HG03060 (cell line): ENCODE data around the gene DNASE1L2.
"Not testable (repeated sequence)": the region's sequence is repeated elsewhere in the genome, so short reads cannot be mapped to it uniquely, and the experiment has no call there.

ENCODE experiments used
- ATAC-seq: cut with Tn5 transposase; IDR thresholded peaks from one replicate; pipeline ENCODE4 v1.9.1; 2021; ENCODE audit warnings: low read depth, moderate number of reproducible peaks; ENCODE audit not compliant: unreplicated experiment

Gene DNASE1L2

DNA sequence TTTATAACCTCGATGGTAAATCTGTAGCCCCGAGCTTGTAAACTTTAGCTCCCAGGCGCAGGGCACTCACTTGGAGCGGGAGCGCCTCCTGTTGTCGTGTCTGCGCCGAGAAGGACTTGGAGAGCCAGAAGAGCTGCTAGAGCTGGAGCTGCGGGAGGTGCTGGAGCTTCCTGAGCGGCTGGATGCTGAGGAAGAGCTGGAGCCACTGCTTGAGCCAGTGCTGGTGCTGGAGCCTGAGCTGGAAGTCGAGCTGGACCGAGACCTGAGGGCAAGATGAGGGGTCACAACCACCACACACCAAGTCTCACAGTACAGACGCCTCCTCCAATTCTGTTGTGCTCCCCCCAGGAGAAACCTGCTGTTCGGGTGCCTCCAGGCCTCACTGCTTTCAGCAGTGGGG lies 26.8 kb downstream of the DNASE1L2 start:
- ATAC-seq = not testable (repeated sequence)

DNA sequence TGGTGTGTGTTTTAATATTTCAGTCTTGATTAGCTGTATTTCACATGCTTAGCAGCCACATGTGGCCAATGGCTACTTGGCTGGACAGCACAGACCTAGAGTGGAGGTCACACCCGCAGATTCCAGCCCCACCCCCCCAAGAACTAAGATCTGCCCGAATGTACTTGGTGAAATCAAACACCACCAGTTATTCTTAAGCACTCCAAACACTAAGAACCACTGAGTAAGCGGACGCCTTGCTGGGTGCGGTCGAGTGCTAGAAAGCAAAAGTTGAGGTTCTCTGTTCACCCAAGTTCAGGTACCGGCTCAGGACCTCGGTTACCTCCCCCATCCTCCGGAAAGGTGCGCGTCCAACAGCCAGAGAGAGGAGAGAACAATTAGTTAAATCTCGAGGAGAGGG lies 30.6 kb downstream of the DNASE1L2 start:
- not testable (repeated sequence) for ATAC-seq

DNA sequence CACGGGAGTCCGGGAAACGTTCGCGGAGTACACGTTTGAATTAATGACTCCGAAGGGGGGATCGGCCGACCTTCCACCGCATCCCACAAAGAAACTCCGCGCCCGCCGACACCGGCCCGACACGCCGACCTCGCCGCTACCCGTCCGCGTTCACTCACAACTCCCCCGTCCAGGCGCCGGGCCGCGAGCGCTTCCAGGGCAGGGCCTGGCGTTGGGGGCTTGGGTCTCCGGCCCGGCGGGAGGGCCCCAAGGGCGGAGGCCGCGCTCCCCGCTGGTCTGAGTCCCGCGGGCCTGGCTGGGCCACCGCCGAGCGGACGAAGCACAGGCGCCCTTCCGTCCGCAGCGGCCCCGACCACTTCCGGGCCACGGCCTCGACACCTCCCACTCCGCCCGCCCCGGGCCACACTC lies 31.3 kb downstream of the DNASE1L2 start:
- peak; percentile 13 for ATAC-seq

DNA sequence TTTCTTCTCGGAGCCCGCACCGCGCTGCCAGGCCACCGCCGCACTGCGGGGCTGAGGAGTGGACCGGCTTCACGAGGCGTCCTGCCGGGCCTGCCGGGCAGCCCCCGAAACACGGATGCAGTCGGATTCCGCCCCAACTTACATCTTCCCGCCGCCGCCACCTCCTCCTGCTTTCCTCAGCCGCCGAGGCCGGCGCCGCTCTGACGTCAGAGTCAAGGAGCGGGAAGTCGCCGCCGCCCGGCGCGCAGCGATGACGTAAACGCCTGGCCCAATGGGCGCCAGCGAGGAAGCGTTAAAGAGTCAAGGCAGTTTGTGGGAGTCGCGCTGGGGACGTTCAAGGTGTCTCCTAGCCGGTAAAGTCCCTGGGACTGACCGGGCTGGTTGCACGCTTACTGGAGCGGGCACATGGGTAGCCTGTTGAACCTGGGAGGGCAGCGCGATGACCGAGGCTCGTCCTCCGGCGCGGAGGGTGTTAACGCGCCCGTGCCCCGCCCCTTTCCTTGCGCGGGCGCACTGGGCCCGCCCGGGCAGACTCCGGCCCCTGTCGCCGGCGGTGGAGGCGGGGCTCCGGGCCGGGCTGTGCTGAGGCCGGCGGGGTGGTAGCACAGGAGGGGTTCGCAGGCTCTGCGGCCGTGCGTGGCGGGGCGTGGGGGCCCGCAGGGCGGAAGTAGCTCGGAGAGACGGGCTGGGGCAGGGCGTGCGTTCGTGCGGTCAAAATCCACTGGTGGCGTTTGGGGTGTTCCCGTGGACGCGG lies 31.8 kb downstream of the DNASE1L2 start, which contains the start of gene RNPS1:
RNPS1 (minus strand) TSS at position 214 of the 754 bp plus-strand sequence. CDS start 3,483 bp downstream, outside the sequence.
- ATAC-seq = peak; percentile 56

DNA sequence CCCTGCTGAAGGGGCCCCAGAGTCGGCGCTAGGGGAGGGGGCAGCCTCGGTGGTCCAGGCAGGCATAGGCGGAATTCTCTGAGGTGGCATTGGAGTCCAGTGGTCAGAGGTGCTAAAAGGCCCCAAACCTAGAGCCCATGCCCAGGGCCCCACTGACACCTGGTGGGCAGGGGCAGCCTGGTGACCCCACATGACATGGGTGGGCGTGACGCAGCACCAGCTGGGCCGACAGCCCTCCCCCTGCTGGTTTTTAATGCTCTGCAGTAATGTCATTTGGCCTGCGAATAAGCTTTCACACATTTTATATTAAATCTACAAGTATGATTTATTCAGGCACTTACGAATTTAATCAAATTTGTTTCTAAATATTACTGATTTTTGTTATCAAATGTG lies 33.8 kb downstream of the DNASE1L2 start:
- no peak for ATAC-seq

DNA sequence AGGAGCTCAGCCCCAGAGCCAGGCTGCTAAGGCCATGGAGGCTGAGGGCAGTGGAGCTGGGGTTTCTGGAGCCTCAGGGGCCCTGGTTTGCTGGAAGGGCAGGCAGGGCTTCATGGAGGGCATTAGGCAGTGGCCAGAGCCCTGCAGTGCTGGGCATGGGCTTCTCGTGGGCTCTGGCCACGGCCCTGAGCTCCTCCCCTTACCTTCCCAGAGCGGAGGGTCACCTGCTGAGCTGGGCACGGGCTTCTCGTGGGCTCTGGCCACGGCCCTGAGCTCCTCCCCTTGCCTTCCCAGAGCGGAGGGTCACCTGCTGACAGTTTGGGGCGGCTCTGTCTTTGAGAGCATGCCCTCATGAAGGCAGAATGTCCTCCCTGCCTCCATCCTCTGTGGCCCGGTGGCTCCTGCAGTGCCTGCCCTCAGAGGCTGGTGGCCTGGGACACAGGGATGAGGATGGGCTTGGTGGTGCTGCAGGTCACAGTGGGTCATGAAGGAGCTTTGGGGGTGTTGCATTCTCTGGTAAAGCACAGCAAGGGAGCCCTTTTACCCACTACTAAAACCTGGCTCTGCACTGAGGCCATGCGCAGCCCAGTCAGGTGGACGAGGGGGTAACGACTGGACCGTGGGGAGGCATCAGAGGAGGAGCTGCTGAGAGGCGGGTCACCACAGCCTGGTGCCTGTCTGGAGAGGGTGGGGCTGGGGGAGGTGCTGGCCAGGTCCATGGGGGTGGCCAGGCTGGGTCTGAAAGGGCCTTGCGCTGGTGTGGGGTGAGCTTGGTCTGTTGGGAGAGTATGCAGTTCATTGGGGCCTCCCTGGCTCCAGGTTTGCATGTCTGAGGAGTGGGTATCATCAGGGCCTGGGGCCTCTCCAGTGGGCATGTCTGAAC lies 34.6 kb downstream of the DNASE1L2 start:
- ATAC-seq = no peak

DNA sequence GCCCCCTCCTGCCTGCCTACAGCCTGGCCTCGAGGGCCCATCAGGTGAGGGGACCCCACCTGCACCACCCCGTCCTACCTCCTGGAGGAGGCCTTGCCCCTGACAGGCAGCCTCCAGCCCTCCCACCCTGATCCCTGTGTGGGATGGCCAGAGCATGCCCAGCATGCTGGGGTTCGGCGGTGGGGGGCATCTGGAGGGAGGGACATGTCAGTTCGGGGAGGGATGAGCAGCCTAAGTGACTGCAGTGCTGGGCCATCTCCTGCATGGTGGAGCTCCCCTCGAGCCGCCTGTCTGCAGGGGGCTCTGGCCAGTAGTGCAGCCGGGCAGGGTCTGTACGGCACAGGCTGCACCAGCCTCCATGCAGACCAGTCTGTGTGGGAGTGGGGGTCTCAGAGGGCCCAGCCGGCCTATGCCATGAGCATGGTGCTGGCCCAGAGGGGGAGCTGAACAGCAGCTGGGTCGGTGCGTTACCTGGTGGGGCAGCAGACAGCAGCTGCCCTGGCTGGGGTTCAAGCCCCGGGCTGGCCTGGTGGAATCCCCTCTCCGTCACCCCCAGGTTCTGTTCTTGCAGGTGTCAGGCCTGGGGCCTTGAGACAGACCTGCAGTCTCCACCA lies 35.7 kb downstream of the DNASE1L2 start:
- no peak for ATAC-seq

DNA sequence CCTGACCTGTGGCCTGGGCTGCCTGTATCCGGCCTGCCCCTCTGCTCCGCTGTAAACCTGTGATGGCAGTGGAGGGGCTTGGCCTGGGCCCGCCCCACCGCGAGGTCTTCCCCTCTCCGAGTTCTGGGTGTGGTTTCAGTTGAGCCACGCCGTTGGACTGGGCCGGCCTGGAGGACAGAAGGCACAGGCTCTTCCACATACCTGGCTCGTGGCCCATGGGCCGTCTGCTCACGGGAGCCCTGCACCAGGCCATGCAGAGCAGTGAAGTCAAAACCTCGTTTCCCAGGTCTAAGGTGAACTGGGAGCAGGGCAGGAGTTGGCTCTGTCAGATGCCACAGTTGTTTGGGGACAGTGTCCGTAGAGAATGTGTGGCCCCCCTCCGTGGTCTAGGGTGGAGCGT lies 37.2 kb downstream of the DNASE1L2 start:
- ATAC-seq = no peak

DNA sequence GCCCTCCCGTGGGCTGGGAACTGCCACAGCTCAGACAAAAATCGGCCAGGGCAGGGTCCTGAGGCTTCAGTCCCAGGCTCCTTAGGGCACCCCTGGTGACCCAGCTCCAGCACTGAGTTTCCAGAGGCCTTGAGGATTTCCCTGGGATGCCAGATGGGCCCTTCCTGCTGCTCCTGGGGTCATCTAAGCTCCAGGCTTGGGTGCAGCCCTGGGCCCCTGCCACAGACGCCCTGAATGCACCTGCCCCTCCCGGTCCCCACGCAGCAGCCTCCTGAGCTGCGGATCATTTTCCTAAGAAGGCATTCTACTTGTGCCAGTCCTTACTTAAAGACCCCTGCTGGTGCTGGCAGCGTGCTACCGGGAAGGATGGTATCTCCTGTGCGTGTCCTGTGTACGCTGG lies 37.7 kb downstream of the DNASE1L2 start:
- ATAC-seq = no peak

DNA sequence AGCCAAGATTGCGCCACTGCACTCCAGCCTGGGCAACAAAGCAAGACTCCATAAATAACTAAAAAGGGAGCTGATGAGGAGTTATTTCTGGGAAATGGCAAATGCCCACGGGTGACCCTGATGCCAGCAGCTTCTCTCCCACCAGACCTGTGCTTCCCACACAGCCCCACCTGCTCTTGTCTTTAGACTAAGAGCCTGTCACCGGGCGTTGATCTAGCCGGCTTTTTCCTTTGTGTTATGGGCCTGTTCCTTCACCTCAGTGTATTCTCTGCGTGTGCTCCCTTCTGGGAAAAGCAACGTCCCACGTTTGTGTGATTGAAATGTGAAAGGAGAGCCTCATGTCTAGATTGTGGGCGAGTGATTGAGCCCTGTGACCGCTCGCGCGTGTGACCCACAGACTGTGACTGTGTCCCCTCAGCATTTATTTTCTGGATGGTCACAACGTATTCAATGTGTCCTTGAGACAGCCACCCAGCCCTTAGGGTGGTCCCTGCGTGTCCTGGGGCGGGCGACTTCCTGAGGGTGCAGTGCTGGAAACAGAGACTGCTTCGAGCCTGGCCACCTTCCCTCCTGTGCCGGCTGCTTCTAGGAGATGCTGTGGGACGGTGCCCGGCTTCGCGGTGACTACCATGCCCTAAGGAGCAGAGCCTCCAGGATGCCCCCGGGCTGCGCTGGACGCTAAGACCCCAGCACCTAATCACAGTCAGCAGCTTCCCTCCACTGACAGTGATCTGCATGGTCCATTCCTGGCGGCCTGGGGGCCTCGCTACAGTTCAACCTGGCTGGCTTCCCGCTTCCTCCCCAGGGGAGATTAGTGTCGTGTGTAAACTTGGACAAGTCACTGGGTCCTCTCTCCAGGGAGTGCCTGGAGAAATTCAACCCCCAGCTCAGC lies 39.5 kb downstream of the DNASE1L2 start:
- no peak for ATAC-seq

DNA sequence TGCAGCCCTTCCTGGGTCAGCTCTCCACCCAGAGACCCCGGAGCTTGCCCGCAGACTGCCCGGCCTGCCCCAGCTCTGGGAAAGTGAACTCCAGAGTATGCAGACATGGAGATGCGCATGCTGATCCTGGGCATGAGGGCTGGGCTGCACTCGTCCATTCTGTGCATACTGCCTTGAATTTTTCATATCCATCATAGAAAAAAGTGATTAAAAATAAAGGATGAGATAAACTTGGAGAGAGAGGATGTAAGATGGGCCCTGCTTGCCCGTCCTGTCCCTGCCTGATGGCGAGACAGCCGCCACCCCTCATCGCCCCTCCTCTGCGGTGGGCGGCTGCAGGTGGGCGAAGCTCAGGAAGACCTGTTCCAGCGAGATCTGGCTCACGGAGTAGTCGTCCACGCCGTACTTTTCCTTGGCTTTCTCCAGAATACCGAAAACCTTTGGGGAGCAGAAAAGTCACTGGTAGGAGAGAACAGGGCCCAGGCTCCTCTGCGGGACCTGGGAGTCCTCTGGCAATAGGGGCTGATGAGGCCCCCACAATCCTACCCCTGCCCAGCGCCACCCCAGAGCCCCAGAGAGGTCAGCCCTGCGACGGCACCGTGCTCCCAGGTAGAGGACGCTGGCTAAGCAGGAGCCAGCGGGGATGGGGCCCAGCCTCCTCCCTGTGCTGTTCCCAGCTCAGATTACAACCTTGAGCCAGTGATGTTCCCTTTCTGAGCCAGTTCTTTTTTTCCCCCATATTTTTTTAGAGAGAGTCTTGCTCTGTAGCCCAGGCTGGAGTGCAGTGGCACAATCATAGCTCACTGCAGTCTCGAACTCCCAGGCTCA lies 40.3 kb downstream of the DNASE1L2 start:
- ATAC-seq = no peak

DNA sequence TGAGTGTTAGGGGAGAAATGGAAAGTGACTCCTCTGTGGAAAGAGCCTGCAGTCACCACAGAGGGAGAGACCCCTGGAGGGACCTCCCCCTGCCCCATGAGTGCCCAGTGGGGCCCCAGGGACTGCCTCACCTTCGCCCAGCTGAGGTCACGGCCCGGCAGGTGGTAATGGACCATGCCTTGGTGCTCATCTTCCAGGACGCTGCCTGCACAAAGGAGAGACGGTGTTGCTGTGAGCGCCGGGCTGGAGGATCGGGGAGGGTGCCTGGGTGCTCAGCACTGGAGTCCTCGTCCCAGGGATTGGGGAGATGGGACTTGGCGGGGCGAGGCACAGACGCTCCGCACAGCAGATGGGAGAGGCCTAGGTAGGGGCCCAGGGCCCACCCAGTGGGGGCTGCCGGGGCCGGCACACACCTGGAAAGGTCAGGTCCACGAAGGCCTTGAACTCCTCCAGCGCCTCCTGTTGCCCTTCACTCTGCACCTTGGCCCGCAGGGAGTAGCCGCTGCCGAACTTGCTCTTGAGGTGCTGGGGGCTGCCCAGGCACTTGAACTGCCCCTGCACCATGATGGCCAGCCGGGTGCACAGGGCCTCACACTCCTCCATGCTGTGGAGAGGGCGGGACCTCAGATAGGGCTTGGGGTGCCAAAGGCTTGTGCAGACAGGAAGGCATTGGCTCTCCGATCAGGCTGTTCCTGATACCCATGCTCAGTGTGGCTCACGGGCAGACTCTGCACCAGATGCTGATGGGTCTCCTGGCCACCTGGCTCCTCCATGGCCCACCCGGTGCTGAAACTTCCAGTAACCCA lies 41.4 kb downstream of the DNASE1L2 start:
- no peak for ATAC-seq

DNA sequence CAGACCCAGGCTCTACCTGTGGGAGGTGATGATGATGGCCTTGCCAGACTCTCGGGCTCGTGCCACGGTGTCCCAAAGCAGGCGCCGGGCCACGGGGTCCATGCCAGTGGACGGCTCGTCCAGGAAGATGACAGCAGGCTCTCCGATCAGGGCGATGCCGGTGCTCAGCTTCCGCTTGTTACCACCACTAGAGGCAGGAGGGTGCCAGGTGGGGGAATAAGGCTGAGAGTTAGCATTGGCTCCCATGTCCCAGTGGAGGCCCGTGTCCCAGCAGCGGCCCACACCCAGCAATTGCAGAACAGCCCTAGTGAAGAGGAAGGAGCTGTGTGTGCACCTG lies 42.0 kb downstream of the DNASE1L2 start:
- no peak for ATAC-seq

DNA sequence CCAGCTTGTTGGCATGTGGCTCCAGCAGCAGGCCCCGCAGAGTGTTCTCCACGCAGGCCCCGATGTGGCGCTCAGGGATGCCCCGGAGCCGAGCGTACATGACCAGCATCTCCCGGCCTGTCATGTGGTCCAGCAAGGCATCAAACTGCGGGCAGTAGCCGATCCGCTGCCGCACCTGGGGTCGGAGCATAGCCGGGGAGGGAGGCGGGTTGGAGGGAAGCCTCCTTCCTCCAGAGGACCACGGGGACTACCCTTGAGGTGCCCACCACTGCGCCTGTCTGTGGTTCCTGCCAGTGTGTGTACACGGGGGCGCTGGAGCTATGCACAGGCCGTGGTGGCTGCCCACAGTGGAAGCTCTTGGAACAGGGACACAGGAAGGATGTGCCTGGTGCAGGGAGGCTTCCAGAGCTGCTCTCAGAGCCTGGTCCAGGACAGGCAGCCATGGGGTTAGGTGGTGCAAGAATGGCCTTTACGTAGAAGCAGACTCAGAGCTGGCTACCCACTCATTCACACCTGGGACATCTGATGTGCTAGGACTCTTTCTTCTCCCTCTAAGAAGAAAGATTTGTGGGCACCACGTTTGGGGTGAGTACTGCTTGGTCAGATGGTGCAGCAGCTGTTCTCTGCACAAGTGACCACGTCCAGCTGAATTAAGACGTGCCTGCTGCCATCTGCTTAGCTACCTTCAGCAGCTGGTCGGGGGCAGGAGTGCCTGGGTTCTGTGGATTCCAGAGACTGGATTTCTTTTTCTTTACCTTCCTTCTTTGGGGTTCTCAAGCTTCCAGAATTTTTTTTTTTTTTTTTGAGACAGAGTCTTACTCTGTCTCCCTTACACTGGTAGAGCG lies 42.9 kb downstream of the DNASE1L2 start:
- ATAC-seq = no peak

DNA sequence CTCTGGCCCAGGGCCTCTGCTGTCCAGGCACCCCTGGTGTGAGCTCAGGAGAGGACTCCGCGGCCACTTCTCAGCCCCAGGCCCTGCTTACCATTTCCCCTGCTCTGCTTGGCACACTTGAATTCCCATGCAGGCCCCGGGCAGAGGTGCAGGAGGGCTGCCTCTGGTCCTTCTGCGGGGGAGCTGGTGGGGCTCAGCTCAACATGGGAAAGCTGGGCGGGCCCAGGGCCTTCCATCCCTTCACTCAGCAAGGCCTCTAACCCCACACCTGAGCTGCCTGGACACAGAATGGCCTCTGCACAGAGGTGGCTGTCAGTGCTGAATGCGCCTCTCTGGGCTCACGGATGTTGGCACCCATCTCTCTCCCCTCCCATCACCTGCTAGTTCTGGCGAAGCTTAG lies 44.2 kb downstream of the DNASE1L2 start:
- ATAC-seq = no peak

DNA sequence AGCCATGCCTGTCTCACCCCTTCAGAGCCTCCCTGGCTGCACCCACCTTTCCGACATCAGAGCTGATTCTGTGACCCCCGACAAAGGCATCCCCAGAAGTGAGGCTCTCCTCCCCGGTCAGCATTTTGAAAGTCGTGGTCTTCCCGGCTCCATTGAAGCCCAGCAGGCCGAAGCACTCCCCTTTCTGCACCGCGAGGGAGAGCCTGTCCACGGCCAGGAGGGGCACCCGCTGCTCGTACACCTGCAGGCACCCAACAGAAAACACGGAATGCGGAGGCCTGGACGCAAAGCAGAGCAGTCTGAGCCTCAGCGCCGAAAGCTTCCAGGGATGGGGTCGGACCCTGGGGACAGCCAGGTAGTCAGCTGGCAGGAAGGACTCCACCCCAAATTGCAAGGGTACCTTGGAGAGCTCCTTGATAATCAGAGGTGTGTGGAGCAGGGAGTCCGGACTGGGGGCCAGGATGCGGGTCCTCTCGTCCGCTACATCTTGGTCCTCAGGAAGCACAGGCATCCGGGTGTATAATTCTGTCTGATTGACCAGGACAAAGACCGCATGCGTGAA lies 44.8 kb downstream of the DNASE1L2 start:
- no peak for ATAC-seq

DNA sequence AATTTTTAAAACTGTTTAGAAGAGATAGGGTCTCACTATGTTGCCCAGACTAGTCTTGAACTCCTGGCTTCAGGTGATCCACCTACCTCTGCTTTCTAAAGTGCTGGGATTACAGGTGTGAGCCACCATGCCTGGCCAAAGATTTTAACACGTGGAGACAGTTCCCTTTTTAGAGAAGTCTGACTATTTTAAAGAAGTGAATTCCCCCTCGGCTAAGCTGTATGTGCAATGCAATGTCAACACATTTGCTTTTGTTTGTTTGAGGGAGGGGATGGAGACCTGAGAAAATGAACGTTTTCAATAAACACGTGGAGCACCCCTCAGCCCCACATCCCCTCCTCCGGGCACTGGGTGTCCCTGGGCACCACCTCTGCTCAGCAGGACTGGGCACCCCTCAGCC lies 46.0 kb downstream of the DNASE1L2 start:
- no peak for ATAC-seq
